Activated T-helper 1 cell treated with Interleukin-2 at 50 U/mL for 16 hours (primary cell): ENCODE results near the gene NPC1.
"Not testable (repeated sequence)": the region's sequence is repeated elsewhere in the genome, so short reads cannot be mapped to it uniquely, and the experiment has no call there.

ENCODE experiments used
- DNase-seq: peaks from one replicate; pipeline ENCODE4 v3.0.0-alpha.2; 2020; ENCODE audit warnings: low read depth

NPC1 gene

GRCh38 chr18:23586249-23587196 lies at the start of gene NPC1:
NPC1 (minus strand) TSS chr18:23586506; CDS start chr18:23586343, 163 bp downstream.
- DNase-seq, result peak; percentile 90

- DNase-seq, result no peak
These were observed 49.7 kb upstream of the NPC1 start for GRCh38 chr18:23636071-23636399.

GRCh38 chr18:23635283-23636070 lies 49.2 kb upstream of the NPC1 start:
- DNase-seq, result no peak

DNA sequence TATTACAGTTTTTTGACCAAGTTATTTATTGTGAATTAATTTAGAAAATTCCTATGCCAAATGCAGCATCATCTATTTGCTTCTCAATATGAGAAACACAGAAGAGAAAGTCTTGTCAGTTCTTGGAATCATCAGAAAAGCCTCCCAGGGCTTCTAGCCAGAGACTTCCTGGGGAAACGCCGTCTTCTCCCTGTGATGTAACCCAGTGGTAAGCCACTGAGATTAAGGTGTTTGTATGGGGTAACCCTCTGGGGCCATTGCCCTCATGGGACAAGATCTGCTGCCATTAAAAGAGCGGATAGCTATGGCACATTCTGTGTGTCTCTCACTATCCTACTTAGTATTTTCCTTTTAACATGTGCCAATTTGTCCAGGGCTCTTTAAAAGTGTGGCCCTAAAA lies 48.4 kb upstream of the NPC1 start:
- DNase-seq, result no peak

DNA sequence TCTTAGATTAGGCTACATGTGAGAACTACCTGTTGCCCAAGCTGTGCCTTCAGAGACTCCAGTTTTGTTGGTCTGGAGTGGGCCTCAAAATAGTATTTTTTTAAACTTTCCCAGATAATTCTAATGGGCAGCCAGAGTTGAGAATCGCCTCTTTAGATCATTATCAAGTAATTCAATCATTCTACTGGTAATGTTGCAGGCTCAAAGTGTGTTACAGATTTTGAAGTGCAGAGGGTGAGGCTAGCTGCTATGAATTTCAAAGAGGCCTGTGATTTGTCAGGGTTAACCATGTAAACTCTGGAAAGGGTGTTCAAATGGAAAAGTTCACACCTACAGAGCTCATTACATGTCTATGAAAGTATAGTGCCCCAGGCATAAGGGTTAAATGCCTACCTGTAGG lies 46.3 kb upstream of the NPC1 start:
- no peak for DNase-seq

GRCh38 chr18:23631746-23632145 lies 45.4 kb upstream of the NPC1 start:
- DNase-seq, result no peak

DNA sequence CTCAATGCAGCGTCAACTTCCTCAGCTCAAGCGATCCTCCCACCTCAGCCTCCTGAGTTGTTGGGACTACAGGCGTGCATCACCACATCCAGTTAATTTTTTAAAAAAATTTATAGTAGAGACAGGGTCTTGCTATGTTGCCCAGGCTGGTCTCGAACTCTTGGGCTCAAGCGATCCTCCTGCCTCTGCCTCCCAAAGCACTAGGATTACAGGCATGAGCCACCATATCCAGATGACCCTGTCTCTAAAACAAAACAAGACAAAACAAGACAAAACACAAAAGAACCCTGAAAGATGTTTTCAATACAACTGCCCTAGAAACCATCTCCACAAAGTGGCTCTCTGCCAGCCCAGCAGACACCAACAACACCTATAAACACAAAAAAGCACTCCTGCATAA lies 45.0 kb upstream of the NPC1 start:
- no peak for DNase-seq

- no peak for DNase-seq
These were observed 43.2 kb upstream of the NPC1 start for GRCh38 chr18:23629444-23629946.

DNA sequence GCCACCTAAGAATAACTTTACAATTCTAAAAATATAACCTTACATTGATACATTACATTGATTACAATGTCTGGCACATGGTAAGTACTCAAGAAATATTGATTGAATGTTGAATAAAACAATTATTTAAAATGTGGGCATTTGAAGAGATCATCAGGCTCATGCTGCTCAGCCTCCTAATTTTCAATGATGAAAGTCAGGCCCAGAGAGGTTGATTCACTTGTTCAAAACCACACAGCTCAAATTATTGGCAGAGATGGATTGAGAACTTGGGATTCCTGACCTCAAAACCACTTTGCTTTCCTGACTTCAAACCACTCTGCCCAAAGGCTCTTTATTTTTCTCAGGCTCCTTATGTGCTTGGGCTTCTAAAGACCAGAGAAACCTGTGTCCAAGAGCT lies 41.7 kb upstream of the NPC1 start:
- DNase-seq, result no peak

- DNase-seq, result no peak
These were observed 41.0 kb upstream of the NPC1 start for GRCh38 chr18:23627321-23627720.

DNA sequence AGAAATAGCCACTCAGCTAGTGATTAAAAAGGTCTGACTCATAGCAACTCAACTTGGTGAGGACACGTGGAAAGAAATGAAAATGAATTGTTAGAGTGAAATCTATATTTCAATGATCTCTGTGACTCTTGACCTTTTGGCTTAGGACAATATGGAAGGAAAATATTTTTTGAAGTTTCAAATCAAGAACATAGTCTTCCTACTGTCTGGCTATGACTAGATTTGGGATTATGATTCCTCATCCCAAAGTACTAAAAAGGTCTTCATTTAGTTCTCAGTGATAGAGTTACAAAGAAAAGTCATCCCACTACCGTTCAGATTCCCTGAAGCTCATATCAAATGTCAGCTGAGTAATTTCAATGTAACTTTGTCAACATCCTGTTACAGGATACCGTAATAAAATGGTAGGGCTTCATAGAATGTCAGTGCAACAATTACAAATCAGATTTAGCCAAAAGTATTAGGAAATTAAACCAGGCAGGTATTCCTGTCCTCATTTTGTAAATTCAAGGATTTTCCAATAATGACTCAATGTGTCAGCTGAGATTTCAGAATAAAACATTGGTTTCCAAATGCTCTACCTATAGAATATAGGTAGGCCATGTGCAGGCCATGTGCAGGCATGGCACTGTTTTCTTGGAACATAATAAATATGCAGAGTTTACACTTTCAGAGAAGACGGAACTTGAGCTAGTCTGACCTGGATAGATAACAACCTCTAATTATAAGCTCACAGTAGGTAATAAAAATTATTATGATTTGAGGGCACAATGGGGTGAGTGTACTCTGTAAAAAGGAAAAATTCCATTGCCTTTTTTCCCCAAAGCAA lies 40.4 kb upstream of the NPC1 start:
- DNase-seq, result no peak

DNA sequence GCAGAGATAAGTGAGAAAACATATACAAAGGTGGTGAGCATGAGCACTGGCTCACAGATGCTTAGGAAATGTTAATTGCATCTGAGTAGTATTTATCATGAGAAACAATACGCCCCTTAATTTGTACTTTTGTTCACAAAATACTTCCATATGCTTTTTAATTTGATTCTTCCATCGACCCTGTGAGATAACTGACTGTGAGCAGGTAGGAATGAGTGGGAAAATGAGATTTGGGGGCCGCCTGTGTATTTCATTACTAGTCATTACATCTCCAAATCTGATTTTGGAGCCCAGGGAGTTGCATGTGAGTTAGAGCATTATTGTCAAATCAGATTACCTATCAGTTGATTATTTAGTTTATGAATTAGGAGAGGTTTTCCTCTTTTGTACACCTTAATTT lies 36.7 kb upstream of the NPC1 start:
- no peak for DNase-seq

DNA sequence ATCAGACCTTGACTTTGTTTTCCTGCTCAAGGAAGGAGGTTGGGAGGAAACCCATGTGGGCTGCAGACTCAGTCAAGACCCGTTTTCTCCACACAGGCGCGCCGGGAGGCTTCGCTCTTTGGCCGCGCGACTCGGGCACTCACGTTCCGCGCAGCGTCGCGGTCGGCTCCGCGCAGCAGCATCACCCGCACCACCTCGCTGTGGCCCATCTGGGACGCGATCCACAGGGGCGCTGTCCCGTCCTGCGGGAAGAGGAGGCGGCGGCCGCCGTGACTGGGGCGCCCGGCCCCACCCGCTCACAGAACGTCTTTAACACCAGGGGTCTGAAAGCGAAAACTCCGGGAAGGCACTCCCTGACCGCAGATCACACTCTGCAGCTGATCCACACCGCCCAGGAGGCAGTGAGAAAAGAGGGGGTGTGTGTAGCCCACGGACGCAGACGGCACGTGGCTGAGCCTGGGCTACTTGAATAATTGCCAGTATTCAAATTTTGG lies 33.1 kb upstream of the NPC1 start:
- DNase-seq, result no peak

GRCh38 chr18:23618862-23619387 lies 32.6 kb upstream of the NPC1 start:
- DNase-seq, result no peak

- no peak for DNase-seq
These were observed 31.2 kb upstream of the NPC1 start for GRCh38 chr18:23617412-23618014.

DNA sequence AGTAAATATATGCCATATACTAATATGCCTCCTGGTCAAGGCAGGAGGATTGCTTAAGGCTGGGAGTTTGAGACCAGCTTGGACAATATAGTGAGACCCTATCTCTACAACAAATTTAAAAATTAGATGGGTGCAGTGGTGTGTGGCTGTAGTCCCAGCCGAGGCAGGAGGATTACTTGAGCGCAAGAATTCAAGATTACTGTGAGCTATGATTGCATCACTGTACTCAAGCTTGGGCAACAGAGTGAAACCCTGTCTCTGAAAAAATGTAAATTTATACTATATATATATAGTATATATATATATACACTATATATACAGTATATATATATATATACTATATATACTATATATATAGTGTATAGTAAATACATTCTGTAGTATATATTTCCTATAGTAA lies 30.0 kb upstream of the NPC1 start:
- no peak for DNase-seq

DNA sequence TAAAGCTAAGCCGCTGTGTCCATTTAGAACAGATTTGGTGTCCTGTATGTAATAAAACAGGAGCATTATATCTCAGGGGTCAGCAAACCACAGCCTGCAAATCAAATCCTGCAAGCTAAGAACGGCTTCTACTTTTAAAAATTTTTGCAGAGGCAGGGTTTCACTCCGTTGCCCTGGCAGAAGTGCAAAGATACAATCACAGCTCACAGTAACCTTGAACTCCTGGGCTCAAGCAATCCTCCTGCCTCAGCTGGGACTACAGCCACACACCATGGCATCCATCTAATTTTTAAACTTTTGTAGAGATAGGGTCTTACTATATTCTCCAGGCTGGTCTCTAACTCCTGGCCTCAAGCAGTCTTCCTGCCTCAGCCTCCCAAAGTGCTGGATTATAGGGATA lies 28.6 kb upstream of the NPC1 start:
- DNase-seq, result no peak

DNA sequence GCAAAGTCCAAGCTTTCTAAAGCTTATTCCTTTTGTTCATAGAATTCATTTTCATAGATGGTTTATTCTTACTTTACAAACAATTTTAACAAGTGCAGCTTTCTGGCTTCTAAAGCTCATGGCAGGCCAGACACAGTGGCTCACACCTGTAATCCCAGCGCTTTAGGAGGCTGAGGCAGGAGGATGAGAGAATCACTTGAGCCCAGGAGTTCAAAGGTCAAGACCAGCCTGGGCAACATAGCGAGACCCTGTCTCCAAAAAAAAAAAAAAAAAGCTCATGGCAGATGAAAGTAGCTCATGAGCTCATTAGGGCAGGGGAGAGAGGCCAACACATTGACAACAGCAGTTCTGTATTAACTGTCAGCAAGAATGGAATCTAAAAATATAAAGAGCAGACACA lies 28.1 kb upstream of the NPC1 start:
- DNase-seq, result no peak

DNA sequence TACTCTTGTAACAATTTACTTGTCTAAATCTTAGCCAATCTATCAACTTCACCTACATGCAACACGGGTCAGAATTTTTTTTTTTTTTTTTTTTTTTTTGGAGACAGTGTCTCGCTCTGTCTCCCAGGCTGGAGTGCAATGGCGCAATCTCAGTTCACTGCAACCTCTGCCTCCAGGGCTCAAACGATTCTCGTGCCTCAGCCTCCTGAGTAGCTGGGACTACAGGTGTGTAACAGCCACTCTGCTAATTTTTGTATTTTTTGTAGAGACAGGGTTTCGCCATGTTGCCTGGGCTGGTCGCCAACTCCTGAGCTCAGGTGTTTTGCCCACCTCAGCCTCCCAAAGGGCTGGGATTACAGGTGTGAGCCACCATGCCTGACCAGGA lies 26.8 kb upstream of the NPC1 start:
- not testable (repeated sequence) for DNase-seq

DNA sequence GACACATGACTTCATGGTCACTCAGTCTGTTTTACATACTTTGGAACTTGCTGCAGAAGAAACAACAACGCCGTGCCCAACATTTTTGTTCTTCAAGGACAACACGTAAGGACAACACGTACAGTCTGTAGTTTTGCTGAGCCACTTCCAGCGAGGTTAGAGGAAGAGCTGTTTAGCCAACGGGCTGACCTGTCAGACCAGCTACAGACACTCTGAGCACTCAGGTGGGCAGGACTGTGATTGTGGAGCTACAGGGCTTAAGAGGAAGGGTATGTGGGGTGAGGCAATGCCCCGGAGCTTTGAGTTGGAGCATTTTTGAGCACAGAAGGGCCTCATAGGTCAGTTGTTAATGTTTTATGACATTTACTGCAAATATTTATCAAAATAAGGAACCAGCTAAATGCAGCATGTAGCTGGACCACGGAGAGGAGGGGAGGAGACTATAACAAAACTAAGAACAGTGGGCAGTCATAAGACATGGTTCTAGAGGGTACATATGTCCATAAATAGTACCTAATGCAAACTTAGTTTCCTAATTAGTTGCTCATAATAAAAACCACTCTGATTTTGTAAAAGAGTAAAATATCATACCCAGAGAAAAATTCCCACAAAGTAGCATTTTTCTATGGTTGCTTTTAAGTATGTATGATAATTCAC lies 26.3 kb upstream of the NPC1 start:
- DNase-seq, result no peak
